Activated CD4-positive, alpha-beta memory T cell treated with anti-CD3 and anti-CD28 coated beads, Interleukin-2, amount 10 ng/mL, durations not matched to agents 7 days and 5 days (primary cell): ENCODE measurements around the gene BRIP1. TPM values are rescaled to one million over a fixed set of nuclear protein-coding genes. Genes with fewer than 3 reads are reported as not detected.

ENCODE experiments used
- CTCF ChIA-PET: fragments of 350-600 bp; sonication (Branson Sonifier 250); formaldehyde crosslinking; loops from one replicate; lab custom pipeline; 2021; ENCODE audit warnings: antibody characterized with exemption, inconsistent platforms; lab: Charles Lee
- POLR2A ChIA-PET: fragments of 350-600 bp; sonication (Branson Sonifier 250); formaldehyde crosslinking; loops from one replicate; lab custom pipeline; 2021; ENCODE audit warnings: antibody characterized with exemption; lab: Charles Lee
- DNase-seq: peaks from one replicate; pipeline ENCODE4 v3.0.0-alpha.2; 2020
- H3K27ac Mint-ChIP-seq: one replicate; pipeline ENCODE4 v1.8.0; 2021; ENCODE audit warnings: mild to moderate bottlenecking, mixed read lengths
- H3K27me3 Mint-ChIP-seq: one replicate; pipeline ENCODE4 v1.8.0; 2021; ENCODE audit warnings: mixed read lengths
- H3K36me3 Mint-ChIP-seq: one replicate; pipeline ENCODE4 v1.8.0; 2021; ENCODE audit warnings: low read depth, mixed read lengths
- H3K4me1 Mint-ChIP-seq: one replicate; pipeline ENCODE4 v1.8.0; 2021; ENCODE audit warnings: mixed read lengths
- H3K4me3 Mint-ChIP-seq: one replicate; pipeline ENCODE4 v1.8.0; 2021; ENCODE audit warnings: mild to moderate bottlenecking, mixed read lengths
- H3K9me3 Mint-ChIP-seq: one replicate; pipeline ENCODE4 v1.8.0; 2021; ENCODE audit warnings: mixed read lengths
- total RNA-seq, 2 experiments: library from RNA; stranded (reverse); gene quantifications; one replicate each; pipeline ENCODE4 v1.2.3, GENCODE V29; 2021

BRIP1 gene
- total RNA-seq, 2 experiments from 2014 or later: 20.1 to 21.7 TPM

DNA sequence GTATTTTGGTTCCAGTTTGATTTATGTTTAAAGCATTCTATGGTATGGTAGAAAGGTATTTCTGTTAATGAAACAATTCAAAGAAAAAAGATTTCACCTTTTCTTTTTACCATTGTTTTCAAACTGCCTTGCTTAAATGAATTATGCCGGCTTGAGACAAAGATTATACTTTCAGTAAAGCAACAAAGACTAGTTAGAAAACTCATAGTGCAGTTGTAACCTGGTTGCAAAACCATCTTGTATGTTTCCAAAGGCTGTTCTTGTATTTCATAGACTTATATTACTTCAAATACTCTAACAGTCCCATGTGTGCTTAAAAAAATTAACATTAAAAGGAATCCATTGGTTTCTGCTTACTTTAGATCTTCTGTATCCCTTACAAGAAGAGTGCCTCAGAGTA lies 153.8 kb downstream of the BRIP1 start:
- ChIA-PET CTCF (no interaction called here), POLR2A (no interaction called here)
- H3K36me3 Mint-ChIP-seq: peaks cover 36% of the 10 kb centered on the region

GRCh38 chr17:61704935-61705449 lies 158.3 kb downstream of the BRIP1 start:
- H3K9me3 Mint-ChIP-seq: peaks cover 28% of the 10 kb centered on the region
- no peaks in the 10 kb centered on the region for H3K4me1 Mint-ChIP-seq
- no peak overlapping the region for H3K27ac Mint-ChIP-seq
- ChIA-PET POLR2A (no interaction called here), CTCF (no interaction called here)
- no peak for DNase-seq
- H3K27me3 Mint-ChIP-seq: no peaks in the 10 kb centered on the region
- no peak overlapping the region for H3K4me3 Mint-ChIP-seq
- peaks cover 23% of the 10 kb centered on the region for H3K36me3 Mint-ChIP-seq

More for the DNA sequence above, 153.8 kb downstream of the BRIP1 start:
- peaks cover 6% of the 10 kb centered on the region for H3K9me3 Mint-ChIP-seq
- H3K27me3 Mint-ChIP-seq: no peaks in the 10 kb centered on the region
- no peak overlapping the region for H3K27ac Mint-ChIP-seq
- DNase-seq: no peak
- H3K4me3 Mint-ChIP-seq: no peak overlapping the region
- H3K4me1 Mint-ChIP-seq: no peaks in the 10 kb centered on the region

DNA sequence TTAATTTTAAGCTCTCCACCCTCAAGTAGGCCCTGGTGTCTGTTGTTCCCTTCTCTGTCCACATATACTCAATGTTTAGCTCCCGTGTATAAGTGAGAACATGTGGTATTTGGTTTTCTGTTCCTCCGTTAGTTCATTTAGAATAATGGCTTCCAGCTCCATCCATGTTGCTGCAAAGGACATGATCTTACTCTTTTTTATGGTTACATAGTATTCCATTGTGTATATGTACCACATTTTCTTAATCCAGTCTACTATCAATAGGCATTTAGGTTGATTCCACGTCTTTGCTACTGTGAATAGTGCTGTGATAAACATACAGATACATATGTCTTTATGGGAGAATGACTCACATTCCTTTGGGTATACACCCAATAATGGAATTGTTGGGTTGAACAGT lies 160.9 kb downstream of the BRIP1 start:
- CTCF ChIA-PET: no interaction called here
- POLR2A ChIA-PET: no interaction called here
- Mint-ChIP-seq H3K27ac (no peak overlapping the region), H3K4me3 (no peak overlapping the region), H3K9me3 (peaks cover 39% of the 10 kb centered on the region), H3K27me3 (no peaks in the 10 kb centered on the region), H3K36me3 (peaks cover 19% of the 10 kb centered on the region), H3K4me1 (no peaks in the 10 kb centered on the region)
- DNase-seq: no peak

GRCh38 chr17:61701978-61702377 lies 161.3 kb downstream of the BRIP1 start:
- no peaks in the 10 kb centered on the region for H3K4me1 Mint-ChIP-seq
- ChIA-PET POLR2A (no interaction called here), CTCF (interaction anchor here (0.9 kb wide), 1 partner anchor 10 kb away, joined by 3 read pairs; no protein-coding TSS in a partner anchor)
- H3K27me3 Mint-ChIP-seq: no peaks in the 10 kb centered on the region
- DNase-seq: no peak
- peaks cover 19% of the 10 kb centered on the region for H3K36me3 Mint-ChIP-seq
- no peak overlapping the region for H3K4me3 Mint-ChIP-seq
- H3K9me3 Mint-ChIP-seq: peaks cover 39% of the 10 kb centered on the region
- H3K27ac Mint-ChIP-seq: no peak overlapping the region

DNA sequence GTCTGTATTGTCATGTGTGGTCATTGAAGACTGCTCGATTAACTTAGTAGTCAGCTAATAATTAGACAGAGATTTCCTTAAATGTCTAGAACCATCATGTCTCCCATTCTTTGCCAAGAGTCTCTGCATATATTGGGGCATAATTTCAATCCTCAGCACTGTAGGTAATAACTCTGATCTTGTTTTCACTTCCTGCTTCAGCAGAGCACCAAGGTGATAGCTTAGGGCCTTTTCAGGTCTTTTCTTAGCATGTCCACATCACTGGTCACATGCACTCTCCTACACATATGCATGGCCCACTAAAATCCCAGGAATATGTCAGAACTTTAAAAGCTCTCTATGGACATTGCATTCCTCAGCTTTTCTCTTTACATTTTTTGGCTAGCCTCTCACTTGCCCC lies 162.0 kb downstream of the BRIP1 start:
- POLR2A ChIA-PET: no interaction called here
- H3K4me1 Mint-ChIP-seq: no peaks in the 10 kb centered on the region
- no peak overlapping the region for H3K27ac Mint-ChIP-seq
- H3K9me3 Mint-ChIP-seq: peaks cover 39% of the 10 kb centered on the region
- CTCF ChIA-PET: interaction anchor here (0.9 kb wide), 1 partner anchor 11 kb away, joined by 3 read pairs; no protein-coding TSS in a partner anchor
- no peak overlapping the region for H3K4me3 Mint-ChIP-seq
- H3K36me3 Mint-ChIP-seq: peaks cover 19% of the 10 kb centered on the region
- H3K27me3 Mint-ChIP-seq: no peaks in the 10 kb centered on the region
- DNase-seq: no peak

DNA sequence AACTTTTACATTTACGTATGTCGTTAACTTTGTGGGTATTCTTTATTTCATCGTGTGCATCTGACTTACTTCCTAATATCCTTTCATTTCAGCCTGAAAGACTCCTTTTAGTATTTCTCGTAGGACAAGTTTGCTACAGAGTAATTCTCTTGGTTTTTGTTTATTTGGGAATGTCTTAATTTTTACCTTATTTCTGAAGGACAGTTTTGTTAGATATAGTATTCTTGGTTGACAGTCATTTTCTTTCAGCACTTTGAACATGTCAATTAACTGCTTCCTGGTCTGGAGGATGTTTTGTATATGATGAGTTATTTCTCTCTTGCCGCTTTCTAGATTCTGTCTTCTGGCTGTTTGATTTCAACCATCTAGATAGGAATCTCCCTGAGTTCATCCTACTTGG lies 163.1 kb downstream of the BRIP1 start:
- Mint-ChIP-seq H3K4me1 (no peaks in the 10 kb centered on the region), H3K36me3 (peaks cover 19% of the 10 kb centered on the region), H3K27me3 (no peaks in the 10 kb centered on the region), H3K4me3 (no peak overlapping the region), H3K9me3 (peaks cover 39% of the 10 kb centered on the region), H3K27ac (no peak overlapping the region)
- ChIA-PET POLR2A (no interaction called here), CTCF (no interaction called here)
- no peak for DNase-seq

DNA sequence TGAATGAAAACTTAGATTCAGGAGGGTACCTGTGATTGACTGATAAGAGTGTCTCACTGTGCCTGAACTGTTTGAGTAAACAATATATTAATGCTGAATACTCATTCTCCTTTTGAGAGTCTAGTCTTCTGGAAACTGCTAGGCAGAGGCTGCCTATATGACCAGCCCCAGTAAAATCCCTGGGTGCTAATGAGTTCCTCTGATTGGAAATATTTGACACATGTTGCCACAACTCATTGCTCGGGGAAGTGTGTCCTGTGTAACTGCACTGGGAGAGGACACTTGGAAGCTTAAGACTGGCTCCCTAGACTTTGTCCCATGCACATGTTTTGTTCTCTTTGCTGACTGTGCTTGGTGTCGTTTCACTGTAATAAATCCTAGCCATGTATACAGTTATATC lies 163.6 kb downstream of the BRIP1 start:
- no peak for DNase-seq
- Mint-ChIP-seq H3K27ac (no peak overlapping the region), H3K9me3 (peaks cover 39% of the 10 kb centered on the region), H3K4me3 (no peak overlapping the region), H3K36me3 (peaks cover 19% of the 10 kb centered on the region), H3K27me3 (no peaks in the 10 kb centered on the region), H3K4me1 (no peaks in the 10 kb centered on the region)
- ChIA-PET CTCF (no interaction called here), POLR2A (no interaction called here)

DNA sequence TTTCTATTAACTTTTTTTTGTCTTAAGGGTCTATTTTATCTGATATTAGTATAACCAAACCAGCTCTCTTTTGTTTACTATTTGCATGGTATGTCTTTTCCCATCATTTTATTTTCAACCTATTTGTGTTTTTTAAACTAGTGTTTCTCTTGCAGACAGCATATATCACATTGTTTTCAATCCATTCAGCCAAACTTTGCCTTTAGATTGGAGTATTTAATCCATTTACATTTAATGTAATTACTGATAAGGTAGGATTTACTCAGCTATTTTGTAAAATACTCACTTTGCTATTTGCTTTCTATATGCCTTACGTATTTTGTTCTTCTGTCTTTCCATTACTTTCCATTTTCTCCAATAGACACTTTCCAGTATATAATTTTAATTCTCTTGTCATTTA lies 164.3 kb downstream of the BRIP1 start:
- Mint-ChIP-seq H3K9me3 (peaks cover 39% of the 10 kb centered on the region), H3K27ac (no peak overlapping the region), H3K27me3 (no peaks in the 10 kb centered on the region), H3K4me1 (no peaks in the 10 kb centered on the region), H3K36me3 (peaks cover 19% of the 10 kb centered on the region), H3K4me3 (no peak overlapping the region)
- POLR2A ChIA-PET: no interaction called here
- CTCF ChIA-PET: no interaction called here
- no peak for DNase-seq

- no peak for DNase-seq
- Mint-ChIP-seq H3K4me1 (no peaks in the 10 kb centered on the region), H3K27ac (no peak overlapping the region), H3K36me3 (peaks cover 19% of the 10 kb centered on the region), H3K4me3 (no peak overlapping the region), H3K9me3 (peaks cover 35% of the 10 kb centered on the region), H3K27me3 (no peaks in the 10 kb centered on the region)
- ChIA-PET POLR2A (no interaction called here), CTCF (no interaction called here)
Measured at GRCh38 chr17:61698244-61698643, 165.1 kb downstream of the BRIP1 start.

- POLR2A ChIA-PET: no interaction called here
Measured at GRCh38 chr17:61695779-61696337, 167.5 kb downstream of the BRIP1 start.

DNA sequence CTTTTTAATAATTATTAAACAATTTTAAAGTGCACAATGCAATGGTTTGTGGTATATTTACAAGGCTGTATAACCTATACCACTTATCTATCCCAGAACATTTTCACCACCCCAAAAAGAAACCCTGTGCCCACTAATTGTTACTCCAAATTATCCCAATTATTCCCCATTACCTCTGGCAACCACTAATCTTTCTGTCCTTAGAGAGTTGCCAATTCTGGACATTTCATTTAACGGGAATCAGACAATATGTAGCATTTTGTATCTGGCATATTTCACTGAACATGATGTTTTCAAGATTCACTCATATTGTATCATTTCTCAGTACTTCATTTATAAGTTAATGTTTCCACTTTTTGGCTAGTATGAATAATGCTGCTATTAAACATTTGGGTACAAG lies 169.2 kb downstream of the BRIP1 start:
- Mint-ChIP-seq H3K27ac (no peak overlapping the region), H3K9me3 (peaks cover 7% of the 10 kb centered on the region), H3K4me3 (no peak overlapping the region), H3K4me1 (no peaks in the 10 kb centered on the region), H3K27me3 (no peaks in the 10 kb centered on the region), H3K36me3 (peaks cover 27% of the 10 kb centered on the region)
- ChIA-PET POLR2A (no interaction called here), CTCF (no interaction called here)
- DNase-seq: no peak

More at GRCh38 chr17:61695779-61696337, 167.5 kb downstream of the BRIP1 start:
- Mint-ChIP-seq H3K27me3 (no peaks in the 10 kb centered on the region), H3K4me3 (no peak overlapping the region), H3K9me3 (peaks cover 22% of the 10 kb centered on the region), H3K36me3 (peaks cover 23% of the 10 kb centered on the region), H3K27ac (no peak overlapping the region), H3K4me1 (no peaks in the 10 kb centered on the region)
- DNase-seq: no peak
- CTCF ChIA-PET: no interaction called here

DNA sequence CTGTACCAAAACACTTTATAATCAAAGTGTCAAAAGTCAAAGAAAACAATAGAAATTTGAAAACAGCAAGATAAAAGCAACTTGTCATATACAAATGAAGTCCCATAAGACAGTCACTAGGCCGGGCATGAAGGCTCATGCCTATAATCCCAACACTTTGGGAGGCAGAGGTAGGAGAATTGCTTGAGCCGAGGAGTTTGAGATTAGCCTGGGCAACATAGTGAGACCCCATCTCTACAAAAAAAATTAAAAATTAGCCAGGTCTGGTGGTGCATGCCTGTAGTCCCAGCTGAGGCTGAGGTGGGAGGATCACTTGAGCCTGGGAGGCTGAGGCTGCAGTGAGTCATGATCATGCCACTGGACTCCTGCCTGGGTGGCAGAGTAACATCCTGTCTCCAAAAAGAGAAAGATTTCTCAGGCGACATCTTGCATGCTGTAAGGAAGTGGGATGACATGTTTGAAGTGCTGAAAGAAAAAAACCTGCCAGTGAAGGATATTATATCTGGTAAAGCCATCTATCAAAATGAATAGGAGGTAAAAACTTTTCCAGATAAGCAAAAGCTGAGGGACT lies 173.6 kb downstream of the BRIP1 start:
- Mint-ChIP-seq H3K4me3 (no peak overlapping the region), H3K36me3 (peaks cover 39% of the 10 kb centered on the region), H3K4me1 (no peaks in the 10 kb centered on the region), H3K9me3 (no peaks in the 10 kb centered on the region), H3K27me3 (no peaks in the 10 kb centered on the region), H3K27ac (no peak overlapping the region)
- POLR2A ChIA-PET: no interaction called here
- CTCF ChIA-PET: no interaction called here
- DNase-seq: no peak

DNA sequence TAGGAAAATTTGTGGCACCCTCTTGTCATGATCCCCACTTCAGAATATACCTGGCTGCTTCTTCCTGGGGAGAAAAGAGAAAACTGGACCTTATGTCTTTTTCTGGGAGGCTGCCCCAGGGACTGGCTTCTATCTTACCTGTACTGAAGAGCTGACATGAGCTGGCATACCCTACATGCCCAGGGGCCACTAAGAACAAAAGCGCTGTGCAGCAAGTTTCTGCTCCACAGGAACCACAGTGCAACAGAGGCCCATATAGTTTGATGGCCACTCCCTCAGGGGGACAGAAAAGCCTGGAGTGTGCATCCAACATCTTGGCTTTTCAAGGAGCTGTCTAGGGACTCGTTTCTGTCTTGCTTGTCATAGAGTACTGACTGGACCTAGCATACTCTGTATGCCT lies 175.6 kb downstream of the BRIP1 start:
- CTCF ChIA-PET: interaction anchor here (1.2 kb wide), 1 partner anchor 12 kb away, joined by 3 read pairs; no protein-coding TSS in a partner anchor
- no peaks in the 10 kb centered on the region for H3K9me3 Mint-ChIP-seq
- no peaks in the 10 kb centered on the region for H3K27me3 Mint-ChIP-seq
- no peak overlapping the region for H3K4me3 Mint-ChIP-seq
- no peaks in the 10 kb centered on the region for H3K4me1 Mint-ChIP-seq
- H3K36me3 Mint-ChIP-seq: peaks cover 47% of the 10 kb centered on the region
- DNase-seq: no peak
- H3K27ac Mint-ChIP-seq: no peak overlapping the region
- POLR2A ChIA-PET: no interaction called here

GRCh38 chr17:61686113-61686512 lies 177.2 kb downstream of the BRIP1 start:
- ChIA-PET POLR2A (no interaction called here), CTCF (no interaction called here)
- DNase-seq: no peak
- peaks cover 44% of the 10 kb centered on the region for H3K36me3 Mint-ChIP-seq
- no peak overlapping the region for H3K4me3 Mint-ChIP-seq
- H3K27me3 Mint-ChIP-seq: no peaks in the 10 kb centered on the region
- H3K9me3 Mint-ChIP-seq: no peaks in the 10 kb centered on the region
- no peak overlapping the region for H3K27ac Mint-ChIP-seq
- no peaks in the 10 kb centered on the region for H3K4me1 Mint-ChIP-seq
